GM23338 (cell line): ENCODE measurements around the gene LAMB1.

ENCODE experiments used
- CREB1 ChIP-seq: fragments of 250-450 bp; sonication (Bioruptor Pico); IDR thresholded peaks from 2 replicates; pipeline ENCODE4 v1.5.0; 2020; ENCODE audit warnings: low read depth, mild to moderate bottlenecking, moderate library complexity
- EZH2 ChIP-seq: fragments of 200-600 bp; sonication (generic); IDR thresholded peaks from one replicate; pipeline ENCODE4 v1.8.0; 2017; ENCODE audit warnings: antibody characterized with exemption, mild to moderate bottlenecking, low read depth; ENCODE audit not compliant: unreplicated experiment
- POLR2AphosphoS5 ChIP-seq: IDR thresholded peaks from 2 replicates; pipeline ENCODE4 v1.6.1; 2016; ENCODE audit warnings: antibody characterized with exemption, low read depth
- TF ChIP-seq, protein P1 (sequence below), 2 experiments: fragments of 200-600 bp in 1 of 2; sonication (generic) in 1 of 2; conservative IDR thresholded peaks; 2 replicates each; pipeline versions ENCODE4 v1.5.1 to v1.6.1; 2016 to 2017; ENCODE audit warnings: antibody characterized with exemption in 2 of 2, low read depth in 2 of 2, mild to moderate bottlenecking in 2 of 2, moderate library complexity in 1 of 2
- TF ChIP-seq, protein P2 (sequence below): IDR thresholded peaks from one replicate; pipeline ENCODE4 v1.6.1; 2018; ENCODE audit warnings: antibody characterized with exemption; ENCODE audit not compliant: unreplicated experiment

DNA sequence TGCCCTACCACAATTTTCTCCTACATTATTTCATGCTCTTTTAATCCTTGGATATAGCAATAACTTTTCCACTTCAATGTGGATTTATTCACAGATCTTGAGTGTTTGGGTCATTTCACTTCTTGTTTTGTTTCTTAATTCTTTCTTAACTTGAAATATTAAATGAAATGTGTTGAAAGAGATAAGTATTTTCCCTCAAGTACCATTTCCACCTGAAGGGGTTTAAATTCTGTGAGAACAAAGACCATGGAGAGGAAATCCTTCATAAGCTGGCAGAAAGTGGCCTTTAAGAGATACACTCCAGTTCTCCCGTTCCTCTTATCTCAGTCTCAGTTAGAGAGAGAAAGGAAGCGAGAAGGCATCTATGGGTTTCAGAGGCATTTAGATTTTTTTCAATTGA lies 126.0 kb downstream of the LAMB1 start:
- TF ChIP-seq, protein P1, sequence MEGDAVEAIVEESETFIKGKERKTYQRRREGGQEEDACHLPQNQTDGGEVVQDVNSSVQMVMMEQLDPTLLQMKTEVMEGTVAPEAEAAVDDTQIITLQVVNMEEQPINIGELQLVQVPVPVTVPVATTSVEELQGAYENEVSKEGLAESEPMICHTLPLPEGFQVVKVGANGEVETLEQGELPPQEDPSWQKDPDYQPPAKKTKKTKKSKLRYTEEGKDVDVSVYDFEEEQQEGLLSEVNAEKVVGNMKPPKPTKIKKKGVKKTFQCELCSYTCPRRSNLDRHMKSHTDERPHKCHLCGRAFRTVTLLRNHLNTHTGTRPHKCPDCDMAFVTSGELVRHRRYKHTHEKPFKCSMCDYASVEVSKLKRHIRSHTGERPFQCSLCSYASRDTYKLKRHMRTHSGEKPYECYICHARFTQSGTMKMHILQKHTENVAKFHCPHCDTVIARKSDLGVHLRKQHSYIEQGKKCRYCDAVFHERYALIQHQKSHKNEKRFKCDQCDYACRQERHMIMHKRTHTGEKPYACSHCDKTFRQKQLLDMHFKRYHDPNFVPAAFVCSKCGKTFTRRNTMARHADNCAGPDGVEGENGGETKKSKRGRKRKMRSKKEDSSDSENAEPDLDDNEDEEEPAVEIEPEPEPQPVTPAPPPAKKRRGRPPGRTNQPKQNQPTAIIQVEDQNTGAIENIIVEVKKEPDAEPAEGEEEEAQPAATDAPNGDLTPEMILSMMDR (conservative IDR thresholded peaks at IDR 0.05; ENCODE audit: low read depth in 2 of 2): no peak
- TF ChIP-seq POLR2AphosphoS5 (no peak), CREB1 (no peak), EZH2 (no peak)
- TF ChIP-seq, protein P2, sequence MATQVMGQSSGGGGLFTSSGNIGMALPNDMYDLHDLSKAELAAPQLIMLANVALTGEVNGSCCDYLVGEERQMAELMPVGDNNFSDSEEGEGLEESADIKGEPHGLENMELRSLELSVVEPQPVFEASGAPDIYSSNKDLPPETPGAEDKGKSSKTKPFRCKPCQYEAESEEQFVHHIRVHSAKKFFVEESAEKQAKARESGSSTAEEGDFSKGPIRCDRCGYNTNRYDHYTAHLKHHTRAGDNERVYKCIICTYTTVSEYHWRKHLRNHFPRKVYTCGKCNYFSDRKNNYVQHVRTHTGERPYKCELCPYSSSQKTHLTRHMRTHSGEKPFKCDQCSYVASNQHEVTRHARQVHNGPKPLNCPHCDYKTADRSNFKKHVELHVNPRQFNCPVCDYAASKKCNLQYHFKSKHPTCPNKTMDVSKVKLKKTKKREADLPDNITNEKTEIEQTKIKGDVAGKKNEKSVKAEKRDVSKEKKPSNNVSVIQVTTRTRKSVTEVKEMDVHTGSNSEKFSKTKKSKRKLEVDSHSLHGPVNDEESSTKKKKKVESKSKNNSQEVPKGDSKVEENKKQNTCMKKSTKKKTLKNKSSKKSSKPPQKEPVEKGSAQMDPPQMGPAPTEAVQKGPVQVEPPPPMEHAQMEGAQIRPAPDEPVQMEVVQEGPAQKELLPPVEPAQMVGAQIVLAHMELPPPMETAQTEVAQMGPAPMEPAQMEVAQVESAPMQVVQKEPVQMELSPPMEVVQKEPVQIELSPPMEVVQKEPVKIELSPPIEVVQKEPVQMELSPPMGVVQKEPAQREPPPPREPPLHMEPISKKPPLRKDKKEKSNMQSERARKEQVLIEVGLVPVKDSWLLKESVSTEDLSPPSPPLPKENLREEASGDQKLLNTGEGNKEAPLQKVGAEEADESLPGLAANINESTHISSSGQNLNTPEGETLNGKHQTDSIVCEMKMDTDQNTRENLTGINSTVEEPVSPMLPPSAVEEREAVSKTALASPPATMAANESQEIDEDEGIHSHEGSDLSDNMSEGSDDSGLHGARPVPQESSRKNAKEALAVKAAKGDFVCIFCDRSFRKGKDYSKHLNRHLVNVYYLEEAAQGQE: no peak
